ENCODE measurements around the gene PCBP3. TPM values are rescaled to one million over a fixed set of nuclear protein-coding genes. Genes with fewer than 3 reads are reported as not detected.
"Not testable (repeated sequence)": the region's sequence is repeated elsewhere in the genome, so short reads cannot be mapped to it uniquely, and the experiment has no call there.

Gene PCBP3
- total RNA-seq, 1 experiment from 2014 or later = 3.7 TPM

GRCh38 chr21:45849651-45850050 lies 206.1 kb downstream of the PCBP3 start:
- CTCF ChIA-PET = no interaction called here
- no TSS peak for BruUV-seq (replicated peaks)
- TF ChIP-seq CTCF (IDR thresholded peaks at IDR 0.05; ENCODE audit: unreplicated experiment) = no peak
- Mint-ChIP-seq H3K4me1 (ENCODE audit: insufficient read depth, unreplicated experiment) (peaks cover 11% of the 10 kb centered on the region), H3K27me3 (ENCODE audit: insufficient read depth, unreplicated experiment) (peaks cover 55% of the 10 kb centered on the region), H3K4me3 (ENCODE audit: unreplicated experiment) (no peak overlapping the region), H3K9me3 (ENCODE audit: unreplicated experiment) (no peaks in the 10 kb centered on the region), H3K27ac (ENCODE audit: low read depth, unreplicated experiment) (no peak overlapping the region), H3K36me3 (ENCODE audit: insufficient read depth, unreplicated experiment) (peaks cover 1% of the 10 kb centered on the region)
- POLR2A ChIA-PET = no interaction called here
- DNase-seq (ENCODE audit: unreplicated experiment) = no peak
- intact Hi-C loops (cut with micrococcal nuclease) = no loop called here

- DNase-seq (ENCODE audit: unreplicated experiment) = no peak
- peaks cover 55% of the 10 kb centered on the region for H3K27me3 Mint-ChIP-seq (ENCODE audit: insufficient read depth, unreplicated experiment)
- BruUV-seq (replicated peaks) = no TSS peak
- no peak for TF ChIP-seq CTCF (IDR thresholded peaks at IDR 0.05; ENCODE audit: unreplicated experiment)
- H3K27ac Mint-ChIP-seq (ENCODE audit: low read depth, unreplicated experiment) = no peak overlapping the region
- H3K9me3 Mint-ChIP-seq (ENCODE audit: unreplicated experiment) = no peaks in the 10 kb centered on the region
- CTCF ChIA-PET = interaction anchor here (0.5 to 1.3 kb wide), 2 partner anchors 30 to 274 kb away, joined by 4 to 7 read pairs; no protein-coding TSS in a partner anchor
- POLR2A ChIA-PET = interaction anchor here (0.6 to 0.7 kb wide), 2 partner anchors 80 to 390 kb away, joined by 3 read pairs; no protein-coding TSS in a partner anchor
- H3K4me3 Mint-ChIP-seq (ENCODE audit: unreplicated experiment) = no peak overlapping the region
- peaks cover 12% of the 10 kb centered on the region for H3K4me1 Mint-ChIP-seq (ENCODE audit: insufficient read depth, unreplicated experiment)
- peaks cover 4% of the 10 kb centered on the region for H3K36me3 Mint-ChIP-seq (ENCODE audit: insufficient read depth, unreplicated experiment)
- intact Hi-C loops (cut with micrococcal nuclease) = no loop called here
Observed at GRCh38 chr21:45850181-45850580, 206.7 kb downstream of the PCBP3 start.

- POLR2A ChIA-PET = interaction anchor here (1.0 kb wide), 1 partner anchor 13 kb away, joined by 4 read pairs; no protein-coding TSS in a partner anchor
- H3K4me3 Mint-ChIP-seq (ENCODE audit: unreplicated experiment); DNase-seq (ENCODE audit: unreplicated experiment); CTCF ChIA-PET; H3K36me3 Mint-ChIP-seq (ENCODE audit: insufficient read depth, unreplicated experiment); intact Hi-C loops (cut with micrococcal nuclease); H3K9me3 Mint-ChIP-seq (ENCODE audit: unreplicated experiment); BruUV-seq (replicated peaks): not testable (repeated sequence)
- Mint-ChIP-seq H3K27me3 (ENCODE audit: insufficient read depth, unreplicated experiment) (peaks cover 46% of the 10 kb centered on the region), H3K27ac (ENCODE audit: low read depth, unreplicated experiment) (peak overlapping the region; percentile 62), H3K4me1 (ENCODE audit: insufficient read depth, unreplicated experiment) (peaks cover 12% of the 10 kb centered on the region)
Observed at GRCh38 chr21:45852386-45852785, 208.9 kb downstream of the PCBP3 start.

GRCh38 chr21:45852886-45853400 lies 209.4 kb downstream of the PCBP3 start:
- H3K27me3 Mint-ChIP-seq (ENCODE audit: insufficient read depth, unreplicated experiment) = peaks cover 40% of the 10 kb centered on the region
- no peak overlapping the region for H3K4me3 Mint-ChIP-seq (ENCODE audit: unreplicated experiment)
- no peaks in the 10 kb centered on the region for H3K9me3 Mint-ChIP-seq (ENCODE audit: unreplicated experiment)
- H3K4me1 Mint-ChIP-seq (ENCODE audit: insufficient read depth, unreplicated experiment) = peaks cover 12% of the 10 kb centered on the region
- TF ChIP-seq CTCF (IDR thresholded peaks at IDR 0.05; ENCODE audit: unreplicated experiment) = no peak
- BruUV-seq (replicated peaks) = no TSS peak
- peaks cover 4% of the 10 kb centered on the region for H3K36me3 Mint-ChIP-seq (ENCODE audit: insufficient read depth, unreplicated experiment)
- intact Hi-C loops (cut with micrococcal nuclease) = no loop called here
- no peak for DNase-seq (ENCODE audit: unreplicated experiment)
- ChIA-PET POLR2A (no interaction called here), CTCF (interaction anchor here (0.5 to 1.0 kb wide), 2 partner anchors 35 to 297 kb away, joined by 3 to 6 read pairs; no protein-coding TSS in a partner anchor)
- H3K27ac Mint-ChIP-seq (ENCODE audit: low read depth, unreplicated experiment) = peak overlapping the region; percentile 62
